Adrenal gland (tissue), 5 donors: ENCODE measurements around the gene GREM2.

Source experiments
- CTCF ChIP-seq, 6 experiments: fragments of 450-650 bp in 4 of 6; fragments of 200-600 bp in 2 of 6; sonication (generic) in 1 of 6; IDR thresholded peaks; 1 replicate in 5 of 6; 2 replicates in 1 of 6; pipeline versions ENCODE4 v1.5.1 to v1.8.0; 2016 to 2021; ENCODE audit warnings: antibody characterized with exemption in 6 of 6, mild to moderate bottlenecking in 2 of 6, moderate library complexity in 1 of 6
- POLR2A ChIP-seq, 2 donors: fragments of 450-650 bp; IDR thresholded peaks; one replicate each; pipeline ENCODE4 v1.6.1; 2017; ENCODE audit warnings: antibody characterized with exemption in 2 of 2, mild to moderate bottlenecking in 2 of 2, moderate library complexity in 1 of 2
- donor health status: DM: no; HTN: no; CAD: no.

- TF ChIP-seq CTCF (IDR thresholded peaks at IDR 0.05) = no peak
- no peak for TF ChIP-seq POLR2A (IDR thresholded peaks at IDR 0.05)
Observed at GRCh38 chr1:240649733-240650721, 38.1 kb upstream of the GREM2 start.
